ENCODE measurements around the gene LAMA2. TPM values are rescaled to one million over a fixed set of nuclear protein-coding genes. Genes with fewer than 3 reads are reported as not detected.
A peak's percentile ranks its signal among the peaks of the same experiment; 100 is the strongest.

The LAMA2 gene
- total RNA-seq, 1 donor, result 9.4 TPM

GRCh38 chr6:129133770-129134192 lies 250.8 kb downstream of the LAMA2 start:
- no peak overlapping the region for H3K27ac ChIP-seq (ENCODE audit: low read depth, low read length)
- no peak overlapping the region for H2AFZ ChIP-seq (ENCODE audit: low read length)
- peak; percentile 58 for DNase-seq (ENCODE audit: insufficient read length, low spot score, missing footprints)

GRCh38 chr6:129134535-129134934 lies 251.6 kb downstream of the LAMA2 start:
- Histone ChIP-seq H3K36me3 (ENCODE audit: insufficient read depth, low read length) (no peaks in the 10 kb centered on the region), H3K4me3 (ENCODE audit: insufficient read depth, low read length) (no peak overlapping the region), H3K9me3 (ENCODE audit: low read depth, low read length) (no peaks in the 10 kb centered on the region), H3K27me3 (ENCODE audit: insufficient read depth, low read length) (no peaks in the 10 kb centered on the region), H2AFZ (ENCODE audit: low read length) (no peak overlapping the region), H4K20me1 (ENCODE audit: insufficient read depth, low read length) (no peaks in the 10 kb centered on the region), H3K79me2 (ENCODE audit: insufficient read depth, low read length) (no peaks in the 10 kb centered on the region), H3K4me2 (ENCODE audit: insufficient read depth, low read length) (no peak overlapping the region), H3K27ac (ENCODE audit: low read depth, low read length) (no peak overlapping the region), H3K4me1 (ENCODE audit: insufficient read depth, low read length) (no peaks in the 10 kb centered on the region)
- no peak for DNase-seq (ENCODE audit: insufficient read length, low spot score, missing footprints)
- no peak for TF ChIP-seq CTCF (IDR thresholded peaks at IDR 0.05; ENCODE audit: extremely low read depth, low read depth, low read length)

More at GRCh38 chr6:129133770-129134192, 250.8 kb downstream of the LAMA2 start:
- H3K27me3 ChIP-seq (ENCODE audit: insufficient read depth, low read length), result no peaks in the 10 kb centered on the region
- no peak for TF ChIP-seq CTCF (IDR thresholded peaks at IDR 0.05; ENCODE audit: extremely low read depth, low read depth, low read length)
- H3K4me3 ChIP-seq (ENCODE audit: insufficient read depth, low read length), result no peak overlapping the region
- H4K20me1 ChIP-seq (ENCODE audit: insufficient read depth, low read length), result no peaks in the 10 kb centered on the region
- no peaks in the 10 kb centered on the region for H3K36me3 ChIP-seq (ENCODE audit: insufficient read depth, low read length)
- H3K9me3 ChIP-seq (ENCODE audit: low read depth, low read length), result no peaks in the 10 kb centered on the region
- H3K4me1 ChIP-seq (ENCODE audit: insufficient read depth, low read length), result no peaks in the 10 kb centered on the region
- H3K79me2 ChIP-seq (ENCODE audit: insufficient read depth, low read length), result no peaks in the 10 kb centered on the region
- peak overlapping the region; percentile 37 for H3K4me2 ChIP-seq (ENCODE audit: insufficient read depth, low read length)

GRCh38 chr6:129135451-129135850 lies 252.5 kb downstream of the LAMA2 start:
- no peaks in the 10 kb centered on the region for H3K4me1 ChIP-seq (ENCODE audit: insufficient read depth, low read length)

GRCh38 chr6:129136751-129137150 lies 253.8 kb downstream of the LAMA2 start:
- H3K4me2 ChIP-seq (ENCODE audit: insufficient read depth, low read length), result no peak overlapping the region
- H3K4me3 ChIP-seq (ENCODE audit: insufficient read depth, low read length), result no peak overlapping the region
- H3K27me3 ChIP-seq (ENCODE audit: insufficient read depth, low read length), result no peaks in the 10 kb centered on the region
- H3K79me2 ChIP-seq (ENCODE audit: insufficient read depth, low read length), result no peaks in the 10 kb centered on the region
- DNase-seq (ENCODE audit: insufficient read length, low spot score, missing footprints), result peak; percentile 60
- no peaks in the 10 kb centered on the region for H3K36me3 ChIP-seq (ENCODE audit: insufficient read depth, low read length)
- no peaks in the 10 kb centered on the region for H3K9me3 ChIP-seq (ENCODE audit: low read depth, low read length)
- TF ChIP-seq CTCF (IDR thresholded peaks at IDR 0.05; ENCODE audit: extremely low read depth, low read depth, low read length), result no peak
- H4K20me1 ChIP-seq (ENCODE audit: insufficient read depth, low read length), result no peaks in the 10 kb centered on the region
- H3K4me1 ChIP-seq (ENCODE audit: insufficient read depth, low read length), result no peaks in the 10 kb centered on the region
- no peak overlapping the region for H2AFZ ChIP-seq (ENCODE audit: low read length)
- no peak overlapping the region for H3K27ac ChIP-seq (ENCODE audit: low read depth, low read length)

More at GRCh38 chr6:129135451-129135850, 252.5 kb downstream of the LAMA2 start:
- Histone ChIP-seq H3K79me2 (ENCODE audit: insufficient read depth, low read length) (no peaks in the 10 kb centered on the region), H3K27ac (ENCODE audit: low read depth, low read length) (no peak overlapping the region), H3K36me3 (ENCODE audit: insufficient read depth, low read length) (no peaks in the 10 kb centered on the region), H3K9me3 (ENCODE audit: low read depth, low read length) (no peaks in the 10 kb centered on the region), H3K27me3 (ENCODE audit: insufficient read depth, low read length) (no peaks in the 10 kb centered on the region), H4K20me1 (ENCODE audit: insufficient read depth, low read length) (no peaks in the 10 kb centered on the region), H2AFZ (ENCODE audit: low read length) (no peak overlapping the region), H3K4me3 (ENCODE audit: insufficient read depth, low read length) (no peak overlapping the region), H3K4me2 (ENCODE audit: insufficient read depth, low read length) (no peak overlapping the region)
- TF ChIP-seq CTCF (IDR thresholded peaks at IDR 0.05; ENCODE audit: extremely low read depth, low read depth, low read length), result no peak
- DNase-seq (ENCODE audit: insufficient read length, low spot score, missing footprints), result no peak

Data from osteoblast (primary cell).